HEK293T (cell line): ENCODE measurements around the gene ZNF578.

ENCODE experiments used
- ARNT ChIP-seq: fragments of 450-650 bp; IDR thresholded peaks from 2 replicates; pipeline ENCODE4 v1.6.1; 2017; ENCODE audit warnings: mild to moderate bottlenecking
- BHLHE40 ChIP-seq: fragments of 450-650 bp; IDR thresholded peaks from 2 replicates; pipeline ENCODE4 v1.6.1; 2016; ENCODE audit warnings: mild to moderate bottlenecking, moderate library complexity, borderline replicate concordance
- CTBP1 ChIP-seq: fragments of 450-650 bp; IDR thresholded peaks from 2 replicates; pipeline ENCODE4 v1.6.1; 2016; ENCODE audit warnings: borderline replicate concordance
- ELF4 ChIP-seq: fragments of 450-650 bp; IDR thresholded peaks from 2 replicates; pipeline ENCODE4 v1.6.1; 2017; ENCODE audit warnings: antibody characterized with exemption
- FOXA1 ChIP-seq: fragments of 450-650 bp; IDR thresholded peaks from 2 replicates; pipeline ENCODE4 v1.6.1; 2016; ENCODE audit warnings: mild to moderate bottlenecking
- FOXK2 ChIP-seq: fragments of 450-650 bp; IDR thresholded peaks from 2 replicates; pipeline ENCODE4 v1.6.1; 2016; ENCODE audit warnings: mild to moderate bottlenecking
- FOXM1 ChIP-seq: fragments of 450-650 bp; IDR thresholded peaks from 2 replicates; pipeline ENCODE4 v1.6.1; 2017; ENCODE audit warnings: mild to moderate bottlenecking, borderline replicate concordance
- HDGF ChIP-seq: fragments of 450-650 bp; IDR thresholded peaks from 2 replicates; pipeline ENCODE4 v1.6.1; 2017; ENCODE audit warnings: antibody characterized with exemption, borderline replicate concordance
- PKNOX1 ChIP-seq: fragments of 450-650 bp; IDR thresholded peaks from 2 replicates; pipeline ENCODE4 v1.6.1; 2016
- SP1 ChIP-seq: fragments of 450-650 bp; IDR thresholded peaks from 2 replicates; pipeline ENCODE4 v1.6.1; 2017
- SUZ12 ChIP-seq: fragments of 450-650 bp; IDR thresholded peaks from 2 replicates; pipeline ENCODE4 v1.6.1; 2016; ENCODE audit warnings: mild to moderate bottlenecking
- ZNF384 ChIP-seq: fragments of 450-650 bp; IDR thresholded peaks from 2 replicates; pipeline ENCODE4 v1.6.1; 2016

- TF ChIP-seq ELF4 (no peak), ARNT (no peak), SP1 (no peak), BHLHE40 (no peak), FOXA1 (no peak), ZNF384 (no peak), FOXM1 (no peak), FOXK2 (no peak), HDGF (no peak), SUZ12 (no peak), CTBP1 (no peak), PKNOX1 (no peak)
Observed at GRCh38 chr19:52527134-52527955, 74.0 kb downstream of the ZNF578 start, which contains the start of gene ZNF808.
